HG02763 (cell line): ENCODE measurements around the gene HSP90AA1.
"Not testable (repeated sequence)": the region's sequence is repeated elsewhere in the genome, so short reads cannot be mapped to it uniquely, and the experiment has no call there.

Experiments used
- ATAC-seq: cut with Tn5 transposase; IDR thresholded peaks from one replicate; pipeline ENCODE4 v1.9.1; 2021; ENCODE audit warnings: mild to moderate bottlenecking, moderate library complexity; ENCODE audit not compliant: unreplicated experiment

Gene HSP90AA1

DNA sequence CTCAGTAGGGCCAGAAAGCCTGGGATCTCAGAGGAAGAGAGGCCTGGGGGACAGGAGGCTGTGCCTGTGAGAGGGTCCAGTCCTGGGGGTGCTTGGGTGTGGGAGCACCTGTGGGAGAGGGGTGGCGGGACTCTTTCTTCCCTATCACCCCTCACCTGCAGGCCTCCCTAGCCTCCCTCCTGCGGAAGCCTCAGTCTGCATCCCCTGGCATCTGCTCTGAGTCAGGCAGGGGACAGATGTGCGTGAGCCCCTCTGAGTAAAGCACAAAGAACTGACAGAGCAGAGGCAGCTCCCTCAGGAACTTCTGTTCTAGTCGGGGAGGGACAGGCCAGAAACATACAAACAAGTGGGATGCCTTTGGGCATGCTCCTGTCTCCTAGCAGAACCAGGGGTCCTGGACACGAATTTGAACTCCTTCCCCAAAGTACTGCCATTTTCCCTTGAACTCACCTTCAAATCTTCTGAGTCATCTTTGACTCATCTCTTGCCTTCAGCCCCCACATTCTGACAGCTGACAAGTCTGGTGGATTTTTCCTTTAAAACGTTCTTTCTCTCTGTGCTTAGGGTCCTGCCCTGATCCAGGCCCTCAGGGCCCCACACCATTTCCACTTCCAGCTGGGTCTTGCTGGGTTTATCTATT lies 8.5 kb upstream of the HSP90AA1 start:
- ATAC-seq, result no peak

DNA sequence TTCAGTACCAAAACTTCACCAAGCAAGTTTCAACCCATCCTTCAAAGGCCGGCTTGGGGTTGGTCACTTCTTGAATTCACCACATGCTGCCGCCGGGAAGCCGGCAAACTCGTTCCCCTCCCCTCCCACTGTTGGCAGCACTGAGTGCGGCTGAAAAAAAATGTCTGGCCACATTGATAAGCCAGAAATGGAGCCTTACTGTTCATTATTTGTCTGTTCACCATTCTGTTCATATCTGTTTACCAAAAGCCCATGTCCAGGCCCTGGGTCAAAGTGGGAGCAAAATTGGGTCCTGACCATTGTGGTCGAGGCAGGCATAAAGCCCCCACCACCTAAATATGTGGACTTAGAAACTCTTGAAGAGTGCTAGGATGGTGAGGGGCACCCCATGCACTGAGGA lies 7.3 kb upstream of the HSP90AA1 start:
- no peak for ATAC-seq

DNA sequence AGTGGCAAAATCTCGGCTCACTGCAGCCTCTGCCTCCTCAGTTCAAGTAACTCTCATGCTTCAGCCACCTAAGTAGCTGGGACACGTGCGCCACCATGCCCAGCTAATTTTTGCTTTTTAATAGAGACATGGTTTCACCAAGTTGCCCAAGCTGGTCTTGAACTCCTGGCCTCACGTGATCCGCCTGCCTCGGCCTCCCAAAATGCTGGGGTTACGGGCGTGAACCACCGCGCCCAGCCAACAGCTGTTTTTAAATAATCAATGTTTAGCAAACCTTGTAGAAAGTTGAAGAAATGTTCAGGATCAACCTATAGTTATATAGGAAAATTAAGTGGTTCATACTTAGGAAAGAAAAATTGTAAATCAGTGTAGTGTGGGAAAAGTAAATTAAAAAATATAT lies 6.0 kb upstream of the HSP90AA1 start:
- no peak for ATAC-seq

DNA sequence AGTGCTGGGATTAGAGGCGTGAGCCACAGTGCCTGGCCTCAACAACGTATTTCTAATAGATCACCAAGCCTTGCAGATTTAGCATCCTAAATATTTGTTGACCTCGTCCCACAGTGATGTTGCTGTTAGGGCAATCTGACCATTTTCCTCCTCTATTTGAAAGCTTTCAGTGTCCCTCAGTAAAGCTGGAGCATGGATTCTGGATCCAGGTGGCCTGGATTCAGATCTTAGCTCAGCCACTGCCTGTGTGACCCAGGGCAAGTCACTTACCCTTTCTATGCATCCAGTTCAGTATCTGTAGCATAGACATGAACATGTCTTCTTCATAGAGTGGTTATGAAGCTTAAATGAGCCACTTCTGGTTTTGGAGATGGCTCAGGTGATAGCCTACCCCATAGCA lies 3.9 kb upstream of the HSP90AA1 start:
- ATAC-seq, result no peak

DNA sequence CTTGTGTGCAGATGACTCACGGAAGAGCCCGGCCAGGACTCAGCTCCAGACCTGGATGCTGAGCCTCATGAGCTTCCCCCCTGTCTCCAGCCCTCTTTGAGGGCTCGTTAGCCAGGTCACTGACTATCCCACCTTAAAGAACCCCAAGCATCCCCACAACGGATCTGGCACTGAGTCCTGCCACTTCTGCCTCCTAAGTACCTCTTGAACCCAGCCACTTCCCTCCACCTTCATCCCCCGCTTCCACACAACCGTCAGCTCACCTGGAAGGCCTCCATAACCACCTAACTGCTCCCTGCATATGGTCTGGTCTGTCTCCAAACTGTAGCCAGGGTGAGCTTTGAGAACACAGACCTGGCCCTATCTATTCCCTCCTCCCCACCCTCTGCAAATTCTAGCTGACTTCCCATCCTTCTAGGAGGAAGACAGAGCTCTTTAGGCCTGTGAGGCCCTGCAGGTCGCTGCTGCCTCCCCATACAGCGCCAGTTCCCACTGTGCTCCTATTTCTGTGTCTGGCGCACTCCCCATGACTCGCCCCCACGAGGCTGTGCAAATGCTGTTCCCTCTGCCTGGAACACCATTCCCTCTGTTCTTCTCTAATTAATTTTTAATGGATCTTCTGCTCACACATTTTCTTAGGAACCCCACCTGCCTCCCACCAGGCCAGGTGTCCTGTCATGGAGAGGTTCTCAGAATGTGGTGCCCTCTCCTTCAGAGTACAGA lies 2.9 kb upstream of the HSP90AA1 start:
- ATAC-seq, result no peak

DNA sequence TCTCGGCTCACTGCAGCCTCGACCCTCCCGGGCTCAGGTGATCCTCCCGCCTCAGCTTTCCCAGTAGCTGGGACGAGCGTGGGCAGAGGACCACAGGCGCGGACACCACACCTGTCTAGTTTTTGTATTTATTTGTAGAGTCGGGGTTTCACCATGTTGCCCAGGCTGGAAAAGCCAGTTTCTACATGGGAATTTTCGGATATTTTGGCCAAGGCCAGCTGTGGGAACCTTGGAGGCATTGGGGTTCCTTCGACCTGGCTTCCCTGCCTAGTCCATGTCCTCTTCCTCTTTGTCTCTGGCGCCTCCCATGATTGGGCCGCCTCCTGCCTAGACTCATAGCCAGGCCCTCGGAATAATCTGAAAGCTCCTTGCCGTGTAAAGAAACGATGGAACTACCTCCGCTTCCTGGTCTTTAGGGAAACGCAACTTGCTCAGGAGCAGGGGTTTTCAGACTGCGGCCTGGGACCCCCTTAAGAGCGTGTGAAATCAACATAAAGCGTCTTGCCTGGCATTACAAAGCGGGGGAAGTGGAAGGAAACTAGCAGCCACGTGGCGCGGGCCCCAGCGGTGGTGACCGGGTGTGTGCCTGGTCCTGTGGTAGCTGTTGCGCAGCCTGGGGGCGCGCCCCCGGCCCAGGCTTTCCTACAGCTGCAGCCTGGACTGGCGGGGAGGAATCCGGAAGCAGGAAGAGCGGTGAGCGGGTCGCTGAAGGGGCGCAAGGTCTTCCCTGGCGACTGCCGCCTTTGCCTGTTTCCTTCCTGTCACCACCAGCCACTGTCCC lies 1.4 kb upstream of the HSP90AA1 start:
- no peak for ATAC-seq

DNA sequence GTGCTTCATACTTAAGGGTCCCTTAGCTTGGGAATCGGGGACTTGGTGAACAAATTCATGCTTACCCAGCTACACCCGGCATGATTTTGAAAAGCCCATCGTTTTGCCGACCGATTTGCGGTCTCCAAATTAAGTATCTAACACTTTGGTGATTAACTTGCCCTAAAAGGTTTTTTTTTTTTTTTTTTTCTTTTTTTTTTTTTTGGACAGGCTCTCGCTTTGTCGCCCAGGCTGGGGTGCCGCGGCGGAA lies 843 bp upstream of the HSP90AA1 start:
- ATAC-seq, result no peak

DNA sequence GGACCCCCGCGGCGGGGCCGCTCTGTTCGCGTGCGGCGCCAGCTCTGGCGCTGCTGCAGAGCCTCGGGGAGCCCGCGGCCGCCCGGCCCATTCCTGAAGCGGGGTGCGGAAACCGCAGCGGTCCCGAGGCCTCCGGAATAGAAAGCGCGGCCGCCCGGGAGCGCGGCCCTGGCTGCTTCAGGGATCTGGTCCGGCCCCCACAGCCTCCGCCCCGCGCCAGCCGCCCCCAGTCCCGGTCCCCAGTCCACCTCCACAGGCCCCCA lies 204 bp downstream of the HSP90AA1 start:
- no peak for ATAC-seq

DNA sequence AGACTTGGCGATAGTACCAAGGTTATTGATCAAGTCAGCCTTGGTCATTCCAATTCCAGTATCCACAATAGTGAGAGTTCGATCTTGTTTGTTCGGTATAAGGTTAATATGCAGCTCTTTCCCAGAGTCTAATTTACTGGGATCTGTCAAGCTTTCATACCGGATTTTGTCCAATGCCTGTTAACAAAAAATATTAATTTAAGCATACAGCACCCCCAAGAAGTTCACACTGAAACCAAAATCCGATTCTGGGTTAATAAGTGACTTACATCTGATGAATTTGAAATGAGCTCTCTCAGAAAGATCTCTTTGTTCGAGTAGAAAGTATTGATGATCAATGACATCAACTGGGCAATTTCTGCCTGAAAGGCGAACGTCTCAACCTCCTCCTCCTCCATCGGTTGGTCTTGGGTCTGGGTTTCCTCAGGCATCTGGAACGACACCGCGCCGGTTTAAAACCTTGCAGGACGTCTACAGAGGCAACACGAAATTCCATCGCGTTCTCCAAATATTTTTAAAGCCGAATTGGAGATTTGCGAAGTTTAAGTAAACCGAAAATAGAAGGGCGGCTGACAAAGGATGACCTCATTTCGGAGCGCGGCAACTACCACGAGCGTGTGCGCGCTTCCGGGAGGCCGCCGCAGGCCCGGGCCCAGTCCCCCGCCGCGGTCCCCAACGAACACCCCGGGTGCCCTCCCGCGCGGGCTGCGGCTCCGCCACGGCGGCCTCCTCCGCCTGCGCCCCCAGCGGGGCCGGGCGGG lies 716 bp downstream of the HSP90AA1 start:
- peak; percentile 21 for ATAC-seq

DNA sequence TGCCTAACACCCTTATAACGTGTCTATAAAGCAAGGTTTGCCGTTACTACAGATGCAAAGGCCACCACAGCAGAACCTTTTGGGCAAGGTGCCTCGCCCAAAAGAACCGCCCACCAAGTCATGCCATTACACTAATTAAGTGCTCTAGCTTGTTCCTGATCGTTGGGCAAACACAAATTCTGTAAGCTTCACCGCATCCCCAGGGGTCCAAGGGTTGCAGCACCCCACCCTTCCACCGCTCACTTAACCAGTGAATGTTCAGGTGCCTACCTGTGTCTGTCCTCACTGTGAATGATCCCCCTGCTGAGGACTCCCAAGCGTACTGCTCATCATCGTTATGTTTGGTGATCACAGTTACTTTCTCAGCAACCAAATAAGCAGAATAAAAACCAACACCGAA lies 1.4 kb downstream of the HSP90AA1 start:
- no peak for ATAC-seq

DNA sequence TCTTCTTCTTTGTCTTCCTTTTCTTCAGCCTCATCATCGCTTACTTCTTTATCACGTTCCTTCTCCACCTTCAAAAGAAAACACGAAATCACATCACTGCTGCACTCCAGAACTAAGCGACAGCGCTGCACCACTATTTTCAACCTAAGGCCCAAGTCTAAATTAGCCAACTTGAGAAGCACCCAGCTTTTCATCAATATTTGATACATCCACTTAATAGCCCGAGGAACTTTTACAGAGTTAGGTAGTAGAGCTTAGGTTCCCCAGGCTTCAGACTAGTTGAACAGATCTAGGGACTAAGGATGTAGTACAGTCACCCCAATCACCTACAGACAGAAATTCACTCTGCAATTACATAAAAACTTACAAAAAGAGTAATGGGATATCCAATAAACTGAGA lies 1.9 kb downstream of the HSP90AA1 start:
- no peak for ATAC-seq

DNA sequence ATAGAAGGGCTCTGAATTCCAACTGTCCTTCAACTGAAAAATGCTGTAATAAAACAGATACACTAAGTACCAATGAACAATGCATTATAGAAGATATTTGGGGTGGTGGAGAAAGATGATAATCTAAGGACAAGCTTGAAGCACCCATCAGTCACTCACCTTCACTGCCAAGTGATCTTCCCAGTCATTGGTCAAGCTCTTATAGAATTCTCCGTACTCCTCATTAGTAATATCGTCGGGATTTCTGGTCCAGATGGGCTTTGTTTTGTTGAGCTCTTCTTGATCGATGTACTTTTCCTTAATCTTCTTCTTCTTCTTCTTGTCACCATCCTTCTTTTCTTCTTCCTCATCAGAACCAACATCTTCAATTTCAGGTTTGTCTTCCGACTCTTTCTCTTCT lies 2.3 kb downstream of the HSP90AA1 start:
- not testable (repeated sequence) for ATAC-seq

DNA sequence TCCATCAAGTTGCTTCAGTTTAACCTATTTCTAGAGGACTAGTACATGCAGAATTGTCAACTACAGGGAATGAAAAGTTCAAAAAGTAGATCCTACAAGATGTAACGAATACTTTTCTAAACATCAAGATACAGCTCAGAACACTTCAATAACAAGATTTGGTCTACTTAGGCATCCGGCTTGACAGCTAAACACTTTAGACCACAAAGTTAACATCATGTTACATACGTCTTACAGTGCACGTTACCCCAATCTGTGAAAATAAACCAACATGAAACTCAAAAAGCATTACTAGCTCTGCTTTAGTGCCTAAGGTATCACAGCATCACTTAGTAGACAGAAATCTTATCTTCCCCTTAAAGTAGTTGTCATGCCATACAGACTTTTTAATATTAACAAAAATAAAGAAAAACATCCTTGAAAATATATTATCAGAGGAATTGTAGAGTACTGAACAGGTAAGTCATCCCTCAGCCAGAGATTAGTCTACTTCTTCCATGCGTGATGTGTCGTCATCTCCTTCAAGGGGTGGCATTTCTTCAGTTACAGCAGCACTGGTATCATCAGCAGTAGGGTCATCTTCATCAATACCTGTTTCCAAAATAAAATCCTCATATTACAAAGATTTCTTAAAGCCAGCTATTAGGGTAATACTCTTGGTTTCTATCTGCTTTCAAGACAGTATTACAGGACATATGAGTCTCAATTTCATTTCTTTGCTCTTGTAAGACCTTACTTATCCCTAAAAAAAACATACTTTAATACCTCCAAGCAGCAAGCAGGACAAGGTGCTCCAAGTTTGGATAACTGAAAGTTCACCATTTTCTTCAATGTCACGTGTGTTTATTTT lies 5.4 kb downstream of the HSP90AA1 start:
- no peak for ATAC-seq

DNA sequence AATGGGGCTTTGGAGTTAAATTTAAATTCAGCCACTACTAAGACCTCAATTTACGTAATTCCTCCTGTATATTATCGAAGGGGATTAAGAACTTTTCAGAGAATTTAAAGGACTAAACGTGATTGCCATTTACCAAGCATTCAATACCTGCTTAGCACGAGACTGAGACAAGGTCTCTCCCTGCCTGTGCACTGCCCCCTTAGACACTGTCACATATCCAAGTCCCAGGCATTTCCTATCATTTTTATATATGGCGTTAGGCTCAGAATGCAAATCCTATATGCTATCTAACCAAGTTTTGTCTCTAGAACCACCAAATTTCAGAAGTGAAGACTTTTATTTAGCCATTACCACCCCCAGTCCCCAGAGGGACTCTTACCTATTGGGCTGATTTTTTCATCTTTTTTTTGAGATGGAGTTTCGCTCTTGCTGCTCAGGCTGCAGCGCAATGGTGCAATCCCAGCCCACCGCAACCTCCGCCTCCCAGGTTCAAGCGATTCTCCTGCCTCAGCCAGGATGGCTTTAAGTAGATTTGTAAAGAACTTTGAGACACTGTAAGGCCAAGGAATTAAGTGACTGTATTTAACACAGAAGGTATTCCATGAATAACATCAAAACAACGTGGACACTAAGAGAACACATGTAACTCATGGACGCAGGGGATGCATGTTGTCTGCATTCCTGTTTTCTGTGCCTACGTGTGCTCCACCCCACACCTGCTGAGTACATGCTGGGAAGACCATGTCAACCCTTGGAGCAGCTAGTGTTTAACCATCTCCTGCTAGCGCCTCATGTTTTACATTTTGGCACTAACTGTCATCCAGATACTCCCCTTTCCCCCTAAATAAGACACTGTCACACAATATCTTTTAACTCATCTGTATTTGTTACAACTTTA lies 6.4 kb downstream of the HSP90AA1 start:
- ATAC-seq, result no peak

DNA sequence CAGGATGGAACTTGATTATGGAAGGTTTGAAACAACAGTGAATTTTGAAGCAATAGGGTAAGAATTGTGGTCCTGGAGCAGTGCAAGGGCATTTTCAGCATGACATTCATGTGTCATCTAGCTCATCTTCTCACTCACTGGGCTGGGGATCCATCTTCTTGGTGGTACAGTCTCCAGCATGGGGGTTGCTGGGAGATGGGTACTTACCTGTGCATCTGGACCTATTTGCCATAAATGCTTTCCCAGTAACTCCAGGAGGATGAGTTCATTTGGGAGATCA lies 7.2 kb downstream of the HSP90AA1 start:
- no peak for ATAC-seq

DNA sequence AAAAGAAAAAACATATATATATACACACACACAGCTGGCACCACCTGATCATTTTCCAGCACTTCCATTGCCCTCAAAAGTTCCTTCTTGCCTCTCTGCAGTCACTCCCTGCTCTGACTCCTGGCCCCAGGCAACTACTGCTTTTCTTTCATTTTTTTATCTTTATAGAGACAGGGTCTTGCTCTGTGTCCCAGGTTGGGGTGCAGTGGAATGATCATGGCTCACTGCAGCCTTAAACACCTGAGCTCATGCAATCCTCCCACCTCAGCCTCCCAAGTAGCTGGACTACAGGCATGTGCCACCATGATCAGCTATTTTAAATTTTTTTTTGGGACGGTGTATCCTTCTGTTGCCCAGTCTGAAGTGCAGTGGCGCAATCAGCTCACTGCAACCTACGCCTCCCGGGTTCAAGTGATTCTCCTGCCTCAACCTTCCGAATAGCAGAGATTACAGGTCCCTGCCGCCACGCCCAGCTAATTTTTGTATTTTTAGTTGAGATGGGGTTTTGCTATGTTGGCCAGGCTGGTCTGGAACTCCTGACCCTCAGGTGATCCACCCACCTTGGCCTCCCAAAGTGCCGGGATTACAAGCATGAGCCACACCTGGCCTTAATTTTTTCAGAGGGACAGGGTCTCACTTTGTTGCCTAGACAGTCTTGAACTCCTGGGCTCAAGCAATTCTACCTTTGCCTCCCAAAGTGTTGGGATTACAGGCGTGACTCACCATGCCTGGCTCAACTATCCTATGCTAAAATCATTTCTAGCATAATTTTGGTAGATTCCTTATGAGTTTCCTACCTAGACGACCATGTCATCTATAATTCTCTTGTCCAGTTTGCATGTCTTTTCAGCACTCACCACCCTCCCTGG lies 7.8 kb downstream of the HSP90AA1 start:
- no peak for ATAC-seq

DNA sequence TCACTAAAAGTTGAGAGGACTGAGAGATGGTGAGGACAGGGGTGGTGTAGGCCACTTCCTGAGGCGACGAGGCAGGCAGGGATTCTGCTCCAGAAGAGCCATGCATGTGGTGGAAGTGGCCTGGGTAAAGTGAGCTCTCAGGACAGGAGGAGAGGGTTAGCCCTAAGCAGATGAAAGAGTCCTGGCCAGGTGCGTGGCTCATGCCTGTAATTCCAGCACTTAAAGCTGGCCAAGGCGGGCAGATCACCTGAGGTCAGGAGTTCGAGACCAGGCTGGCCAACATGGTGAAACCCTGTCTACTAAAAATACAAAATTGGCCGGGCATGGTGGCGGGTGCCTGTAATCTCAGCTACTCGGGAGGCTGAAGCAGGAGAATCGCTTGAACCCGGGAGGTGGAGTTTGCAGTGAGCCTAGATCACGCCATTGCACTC lies 8.5 kb downstream of the HSP90AA1 start:
- not testable (repeated sequence) for ATAC-seq

DNA sequence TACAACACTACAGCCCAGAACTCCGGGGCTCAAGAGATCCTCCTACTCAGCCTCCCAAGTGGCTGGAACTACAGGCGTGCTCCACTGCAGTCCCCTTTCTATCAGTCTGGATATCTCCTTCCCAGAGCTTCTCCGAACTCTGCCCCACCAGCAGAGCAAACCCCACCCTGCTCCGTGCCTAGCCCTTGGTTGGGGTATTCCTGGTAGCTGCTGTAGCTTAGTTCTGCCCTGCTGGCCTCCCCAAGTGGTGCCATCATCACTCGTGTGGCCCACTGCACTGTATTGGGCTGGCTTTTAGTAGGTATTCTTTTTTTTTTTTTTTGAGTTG lies 9.5 kb downstream of the HSP90AA1 start:
- ATAC-seq, result no peak

DNA sequence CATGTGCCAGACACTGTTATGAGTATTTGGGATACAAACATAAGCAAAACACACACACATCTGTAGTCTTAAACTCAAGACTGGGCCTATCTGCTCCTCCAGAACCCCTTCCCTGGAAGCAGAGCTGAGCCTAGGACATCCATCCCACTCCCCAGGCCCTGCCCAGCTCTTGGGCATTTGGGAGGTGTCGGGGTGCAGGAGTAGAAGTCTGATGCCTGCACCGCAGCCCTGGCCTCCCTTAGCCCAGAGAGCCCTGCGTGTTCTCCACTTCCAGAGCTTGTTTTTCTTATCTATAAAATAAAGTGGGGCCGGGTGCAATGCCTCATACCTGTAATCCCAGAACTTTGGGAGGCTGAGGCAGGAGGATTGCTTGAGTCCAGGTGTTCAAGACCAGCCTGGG lies 11.7 kb downstream of the HSP90AA1 start:
- no peak for ATAC-seq
